Right lobe of liver (tissue), 6 donors: ENCODE data around the gene ACOX2. TPM values are rescaled to one million over a fixed set of nuclear protein-coding genes. Genes with fewer than 3 reads are reported as not detected.

ENCODE experiments used
- ATAC-seq, 4 donors: fragments of 200-7000 bp; cut with Tn5 transposase; one replicate each; pipeline ENCODE4 v1.9.1; 2020; ENCODE audit warnings: mild to moderate bottlenecking in 4 of 4, moderate library complexity in 4 of 4
- DNase-seq, 3 donors: peaks; one replicate each; pipeline ENCODE4 v3.0.0-alpha.2; 2020
- H3K27ac ChIP-seq, 3 donors: fragments of 200-600 bp; one replicate each; pipeline ENCODE4 v1.8.0; 2022
- H3K27me3 ChIP-seq, 2 donors: fragments of 200-600 bp; one replicate each; pipeline ENCODE4 v1.8.0; 2022
- H3K36me3 ChIP-seq, 4 donors: fragments of 200-600 bp; sonication (generic) in 1 of 4; one replicate each; pipeline versions ENCODE4 v1.5.1 to v1.8.0; 2017 to 2022; ENCODE audit warnings: control low read depth in 1 of 4
- H3K4me1 ChIP-seq, 4 donors: fragments of 200-600 bp; sonication (generic) in 1 of 4; one replicate each; pipeline versions ENCODE4 v1.5.1 to v1.8.0; 2017 to 2022; ENCODE audit warnings: control low read depth in 1 of 4
- H3K4me3 ChIP-seq, 3 donors: fragments of 200-600 bp; one replicate each; pipeline ENCODE4 v1.8.0; 2022
- H3K9me3 ChIP-seq, 4 donors: fragments of 200-600 bp; sonication (generic) in 1 of 4; one replicate each; pipeline versions ENCODE4 v1.5.1 to v1.8.0; 2017 to 2022; ENCODE audit warnings: control low read depth in 1 of 4
- POLR2A ChIP-seq: fragments of 450-650 bp; IDR thresholded peaks from one replicate; pipeline ENCODE4 v1.6.1; 2017; ENCODE audit warnings: antibody characterized with exemption, mild to moderate bottlenecking
- WGBS: methylation state at CpG from one replicate; pipeline ENCODE4 v1.1.6; 2018; ENCODE audit warnings: low coverage, low lambda C conversion rate; ENCODE audit not compliant: insufficient coverage; ENCODE audit errors: missing lambda C conversion rate; 5-methylcytosine and 5-hydroxymethylcytosine counted together
- intact Hi-C, 2 donors: fragments of 100-400 bp; cut with DNase I; formaldehyde crosslinking; loops; one replicate each; pipeline versions ENCODE4 v1.11.2 to v1.14.1; 2022
- total RNA-seq, 6 experiments: library from RNA; depleted of rRNA in 2 of 6; stranded (reverse); fragments of >200 nt in 2 of 6; fragmentation: NEBNext Ultra II Directional in 3 of 6; extraction: Animal tissue kit (Norgen Biotek cat#: 25700) in 3 of 6; gene quantifications; one replicate each; pipeline versions ENCODE4 v1.1.0 to v1.2.4, GENCODE V29; 2016 to 2023
- TF ChIP-seq, protein P1 (sequence below), 4 donors: fragments of 200-600 bp in 3 of 4; fragments of 450-650 bp in 1 of 4; IDR thresholded peaks; one replicate each; pipeline versions ENCODE4 v1.5.1 to v1.8.0; 2016 to 2022; ENCODE audit warnings: antibody characterized with exemption in 4 of 4, mild to moderate bottlenecking in 2 of 4
- donor health status: DM: no; HTN: yes; CAD: no.
- donor health status: DM: no; HTN: no; CAD: no.
- donor health status: DM: no; HTN: no; CAD: no.
- donor health status: DM: no; HTN: yes; CAD: no.
- donor health status: DM: no; HTN: yes; CAD: no.

Gene ACOX2
- total RNA-seq, 6 experiments from 2014 or later = 67.8 to 269 (median 149) TPM

DNA sequence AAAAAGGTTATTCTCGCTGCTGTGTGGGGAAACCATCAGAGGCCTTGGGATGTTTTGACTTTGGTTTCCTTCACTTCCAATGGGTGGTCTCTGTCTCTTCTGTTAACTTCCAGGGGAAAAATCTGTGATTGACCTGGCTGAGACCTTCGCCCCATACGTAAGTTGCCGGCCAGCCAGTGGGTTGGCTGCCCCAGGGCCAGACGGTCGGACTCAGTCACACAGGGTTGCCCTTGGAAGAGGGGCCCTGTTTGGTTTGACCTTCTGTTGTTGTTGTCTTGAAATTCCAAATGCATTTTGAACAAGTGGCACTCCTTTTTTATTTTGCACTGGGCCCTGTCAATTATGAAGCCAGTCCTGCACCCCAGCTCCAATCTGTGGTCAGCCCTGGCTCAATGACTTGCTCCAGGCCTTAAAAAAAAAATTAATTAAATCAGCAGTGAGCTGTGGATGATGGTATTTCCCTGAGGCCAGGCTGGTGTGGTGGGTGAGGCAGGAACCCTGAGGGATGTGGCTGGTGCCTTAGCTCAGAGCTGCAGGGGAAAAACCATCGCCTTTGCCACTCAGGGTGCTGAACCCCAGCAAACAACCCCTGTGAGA, 35.7 kb upstream of the ACOX2 start:
- WGBS = 83% methylated on average over 6 of the region's 7 CpGs
- Histone ChIP-seq H3K9me3 (no peaks in the 10 kb centered on the region), H3K27ac (no peak overlapping the region), H3K4me1 (peaks cover 0 to 7% (median 0%) of the 10 kb centered on the region in 4 donors), H3K4me3 (no peak overlapping the region), H3K36me3 (no peaks in the 10 kb centered on the region), H3K27me3 (no peaks in the 10 kb centered on the region)
- intact Hi-C loops = no loop called here
- no peak for DNase-seq
- ATAC-seq = no peak
- no peak for TF ChIP-seq POLR2A

DNA sequence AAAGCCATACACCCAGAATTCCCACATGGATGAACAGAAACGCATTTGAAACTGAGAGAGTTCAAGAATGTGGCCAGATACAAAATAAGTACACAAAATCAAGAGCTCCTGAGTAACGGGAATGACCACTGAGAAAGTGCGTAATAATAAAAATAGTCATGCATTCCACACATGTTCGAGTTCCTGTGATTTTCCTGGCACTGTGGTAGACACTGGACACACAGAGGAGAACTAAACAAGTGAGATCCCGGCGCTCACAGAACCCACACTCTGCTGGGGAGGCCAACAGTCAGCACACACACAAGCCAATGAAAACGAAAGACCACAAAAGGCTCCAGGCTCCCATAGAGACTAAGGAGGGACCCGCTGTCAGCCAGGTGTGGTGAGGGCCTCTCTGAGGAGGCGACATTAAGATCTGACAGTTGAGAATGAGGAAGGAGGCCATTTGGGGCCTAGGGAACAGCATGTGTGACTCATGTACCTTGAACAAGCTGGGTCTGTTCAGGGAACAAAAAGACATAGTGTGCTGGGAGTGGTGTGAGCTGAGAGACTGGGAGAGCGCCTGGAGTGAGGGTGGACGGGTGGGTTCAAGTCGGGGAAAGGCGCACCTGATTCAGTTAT, 35.1 kb upstream of the ACOX2 start:
- intact Hi-C loops = no loop called here
- TF ChIP-seq, protein P1, sequence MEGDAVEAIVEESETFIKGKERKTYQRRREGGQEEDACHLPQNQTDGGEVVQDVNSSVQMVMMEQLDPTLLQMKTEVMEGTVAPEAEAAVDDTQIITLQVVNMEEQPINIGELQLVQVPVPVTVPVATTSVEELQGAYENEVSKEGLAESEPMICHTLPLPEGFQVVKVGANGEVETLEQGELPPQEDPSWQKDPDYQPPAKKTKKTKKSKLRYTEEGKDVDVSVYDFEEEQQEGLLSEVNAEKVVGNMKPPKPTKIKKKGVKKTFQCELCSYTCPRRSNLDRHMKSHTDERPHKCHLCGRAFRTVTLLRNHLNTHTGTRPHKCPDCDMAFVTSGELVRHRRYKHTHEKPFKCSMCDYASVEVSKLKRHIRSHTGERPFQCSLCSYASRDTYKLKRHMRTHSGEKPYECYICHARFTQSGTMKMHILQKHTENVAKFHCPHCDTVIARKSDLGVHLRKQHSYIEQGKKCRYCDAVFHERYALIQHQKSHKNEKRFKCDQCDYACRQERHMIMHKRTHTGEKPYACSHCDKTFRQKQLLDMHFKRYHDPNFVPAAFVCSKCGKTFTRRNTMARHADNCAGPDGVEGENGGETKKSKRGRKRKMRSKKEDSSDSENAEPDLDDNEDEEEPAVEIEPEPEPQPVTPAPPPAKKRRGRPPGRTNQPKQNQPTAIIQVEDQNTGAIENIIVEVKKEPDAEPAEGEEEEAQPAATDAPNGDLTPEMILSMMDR (IDR thresholded peaks at IDR 0.05) = no peak
- TF ChIP-seq POLR2A = no peak
- no peaks in the 10 kb centered on the region for H3K9me3 ChIP-seq
- H3K4me3 ChIP-seq = no peak overlapping the region
- no peaks in the 10 kb centered on the region for H3K27me3 ChIP-seq
- no peak overlapping the region for H3K27ac ChIP-seq
- H3K36me3 ChIP-seq = no peaks in the 10 kb centered on the region
- peaks cover 0 to 7% (median 0%) of the 10 kb centered on the region in 4 donors for H3K4me1 ChIP-seq
- DNase-seq = no peak
- WGBS = 79% methylated on average over 11 of the region's 13 CpGs
- no peak for ATAC-seq

DNA sequence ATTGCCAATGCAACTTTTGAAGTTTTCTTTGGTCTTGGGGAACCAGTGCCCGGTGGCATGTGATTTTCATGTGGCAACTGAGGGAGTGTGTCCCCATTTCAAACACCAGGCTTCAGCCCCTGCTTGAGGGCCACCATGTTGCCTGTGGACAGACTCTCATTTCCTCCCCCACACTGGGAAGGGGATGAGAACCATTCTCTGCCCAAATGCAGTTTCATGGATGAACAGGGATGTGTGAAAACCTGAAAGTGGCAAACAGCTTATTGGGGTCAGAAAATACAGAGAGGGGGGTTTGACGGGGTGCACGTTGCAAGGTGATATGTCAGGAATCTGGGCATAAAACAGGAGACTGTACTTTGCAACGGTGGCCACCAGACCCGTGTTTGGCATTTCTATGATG, 33.9 kb upstream of the ACOX2 start:
- 92% methylated on average over 4 of the region's 5 CpGs for WGBS
- Histone ChIP-seq H3K27me3 (no peaks in the 10 kb centered on the region), H3K27ac (no peak overlapping the region), H3K4me1 (peaks cover 0 to 7% (median 0%) of the 10 kb centered on the region in 4 donors), H3K4me3 (no peak overlapping the region), H3K36me3 (no peaks in the 10 kb centered on the region), H3K9me3 (no peaks in the 10 kb centered on the region)
- intact Hi-C loops = no loop called here
- no peak for DNase-seq
- no peak for ATAC-seq
- TF ChIP-seq, protein P1 (IDR thresholded peaks at IDR 0.05) = no peak
- TF ChIP-seq POLR2A = no peak

DNA sequence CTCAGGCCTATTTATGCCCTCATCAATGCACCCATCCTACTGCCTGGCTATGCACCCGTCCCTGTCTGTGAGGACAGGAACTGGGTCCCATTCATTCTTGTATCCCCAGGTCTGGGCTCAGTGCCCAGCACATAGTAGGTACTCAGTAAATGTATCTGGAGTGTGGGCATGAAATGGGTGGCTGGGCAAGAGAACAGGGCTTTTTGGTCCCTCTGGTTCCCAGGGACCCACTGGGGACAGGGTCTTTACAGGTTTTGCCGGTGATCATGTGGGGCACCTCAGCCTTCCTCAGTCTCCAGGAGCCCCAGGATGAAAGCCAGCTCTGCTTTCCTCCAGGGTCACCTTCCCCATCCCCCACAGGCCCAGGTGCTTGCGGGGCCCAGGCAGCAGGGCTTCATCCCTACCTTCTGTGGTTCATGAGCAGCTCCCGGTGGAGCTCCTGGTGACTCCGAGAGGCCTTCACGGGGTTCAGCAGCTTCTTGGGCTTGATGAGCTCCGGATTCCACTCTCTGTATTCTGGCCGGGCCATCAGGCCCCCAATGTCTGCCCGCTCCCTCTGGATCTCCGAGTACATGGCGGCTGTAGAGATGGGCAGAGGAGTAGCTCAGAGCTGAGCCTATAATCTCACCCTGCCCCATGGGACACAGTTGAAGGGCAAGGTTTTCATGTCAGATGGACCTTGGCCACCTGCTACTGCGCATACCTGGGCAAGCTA, 32.5 kb upstream of the ACOX2 start:
- DNase-seq (no peak), ATAC-seq (no peak)
- 84% methylated on average over 5 of the region's 12 CpGs for WGBS
- Histone ChIP-seq H3K27ac (no peak overlapping the region), H3K4me3 (no peak overlapping the region), H3K36me3 (no peaks in the 10 kb centered on the region), H3K4me1 (peaks cover 0 to 7% (median 0%) of the 10 kb centered on the region in 4 donors), H3K27me3 (no peaks in the 10 kb centered on the region), H3K9me3 (no peaks in the 10 kb centered on the region)
- intact Hi-C loops = loop anchor here (5.0 kb wide), 1 partner anchor 63 kb away; no protein-coding TSS in a partner anchor
- TF ChIP-seq, protein P1 (IDR thresholded peaks at IDR 0.05) = no peak
- no peak for TF ChIP-seq POLR2A
